HUES6 (cell line): Measurements from ENCODE around the gene MRPL53.

Experiments
- H3K27ac ChIP-seq: 2 replicates; pipeline ENCODE4 v1.7.0; 2013; ENCODE audit warnings: low read depth, mild to moderate bottlenecking, low read length, inconsistent platforms
- H3K27me3 ChIP-seq: 2 replicates; pipeline ENCODE4 v1.6.1; 2013; ENCODE audit warnings: low read length; ENCODE audit not compliant: control insufficient read depth, insufficient read depth
- H3K36me3 ChIP-seq: 2 replicates; pipeline ENCODE4 v1.6.1; 2013; ENCODE audit warnings: low read length; ENCODE audit not compliant: control insufficient read depth, insufficient read depth
- H3K4me1 ChIP-seq: 2 replicates; pipeline ENCODE4 v1.6.1; 2013; ENCODE audit warnings: low read length; ENCODE audit not compliant: control insufficient read depth, insufficient read depth
- H3K4me3 ChIP-seq: 2 replicates; pipeline ENCODE4 v1.5.1; 2013; ENCODE audit warnings: low read depth, low read length
- H3K9ac ChIP-seq: one replicate; pipeline ENCODE4 v1.6.1; 2013; ENCODE audit warnings: mild to moderate bottlenecking, low read length
- H3K9me3 ChIP-seq: 2 replicates; pipeline ENCODE4 v1.6.1; 2013; ENCODE audit warnings: low read depth, low read length; ENCODE audit not compliant: control insufficient read depth, insufficient read depth

Gene MRPL53

GRCh38 chr2:74441170-74441689, 31.2 kb downstream of the MRPL53 start:
- peak overlapping the region; percentile 81; the same call in 1 of the 2 replicates for H3K27ac ChIP-seq
- H3K4me1 ChIP-seq, result peaks cover 37% of the 10 kb centered on the region
- 0 out of 2 replicates have a peak, but pooled peaks cover 5% of the 10 kb centered on the region for H3K27me3 ChIP-seq

GRCh38 chr2:74440378-74441169, 31.9 kb downstream of the MRPL53 start:
- Histone ChIP-seq H3K9ac (peak overlapping the region; percentile 82), H3K27me3 (0 out of 2 replicates have a peak, but pooled peaks cover 5% of the 10 kb centered on the region), H3K36me3 (peaks cover 5% of the 10 kb centered on the region; the same call in 1 of the 2 replicates), H3K27ac (peak overlapping the region; percentile 81), H3K4me1 (peaks cover 37% of the 10 kb centered on the region), H3K9me3 (no peaks in the 10 kb centered on the region), H3K4me3 (peak overlapping the region; percentile 77)

More at GRCh38 chr2:74441170-74441689, 31.2 kb downstream of the MRPL53 start:
- Histone ChIP-seq H3K9me3 (no peaks in the 10 kb centered on the region), H3K4me3 (peak overlapping the region; percentile 77), H3K36me3 (0 out of 2 replicates have a peak, but pooled peaks cover 3% of the 10 kb centered on the region), H3K9ac (peak overlapping the region; percentile 82)

DNA sequence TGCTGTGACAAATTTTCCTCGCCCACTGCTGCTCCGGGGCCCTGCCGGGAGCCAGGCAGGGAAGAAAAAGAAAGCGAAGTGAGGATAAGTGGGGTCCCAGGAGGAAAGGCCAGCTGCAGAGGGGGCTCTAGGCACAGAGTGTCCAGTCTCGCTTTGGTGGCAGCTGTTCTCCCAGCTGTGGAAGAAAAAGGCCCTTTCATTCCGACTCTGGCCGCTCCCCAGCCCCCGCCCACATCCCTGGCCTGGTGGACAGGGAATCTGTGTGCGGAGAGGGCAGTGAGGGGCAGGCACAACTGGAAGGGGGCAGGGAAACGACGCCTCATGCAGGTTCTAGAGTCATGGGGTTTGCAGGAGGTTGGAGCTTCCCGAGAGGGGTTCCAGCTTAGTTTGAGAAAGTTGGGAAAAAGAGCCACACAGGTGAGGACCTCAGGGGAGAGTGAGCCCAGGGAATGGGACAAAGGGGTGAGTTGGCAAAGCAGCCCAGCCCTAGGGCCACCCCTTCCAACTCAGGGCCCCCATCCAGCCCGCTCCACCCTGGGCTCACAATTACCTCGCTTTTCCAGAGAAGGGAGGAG, 32.6 kb downstream of the MRPL53 start:
- Histone ChIP-seq H3K27ac (peak overlapping the region; percentile 81; the same call in 1 of the 2 replicates), H3K27me3 (0 out of 2 replicates have a peak, but pooled peaks cover 5% of the 10 kb centered on the region), H3K4me3 (peak overlapping the region; percentile 77), H3K36me3 (peaks cover 11% of the 10 kb centered on the region; the same call in 1 of the 2 replicates), H3K4me1 (peaks cover 37% of the 10 kb centered on the region), H3K9me3 (no peaks in the 10 kb centered on the region), H3K9ac (peak overlapping the region; percentile 82)

- H3K36me3 ChIP-seq, result peaks cover 14% of the 10 kb centered on the region; the same call in 1 of the 2 replicates
- 0 out of 2 replicates have a peak, but pooled peaks cover under 1% of the 10 kb centered on the region for H3K27me3 ChIP-seq
- H3K9me3 ChIP-seq, result no peaks in the 10 kb centered on the region
- peak overlapping the region; percentile 82 for H3K9ac ChIP-seq
- H3K27ac ChIP-seq, result peak overlapping the region; percentile 81; the same call in 1 of the 2 replicates
- peaks cover 37% of the 10 kb centered on the region for H3K4me1 ChIP-seq
- H3K4me3 ChIP-seq, result peak overlapping the region; percentile 77
Measured at GRCh38 chr2:74439373-74439772, 33.1 kb downstream of the MRPL53 start.

- no peaks in the 10 kb centered on the region for H3K9me3 ChIP-seq
- H3K4me3 ChIP-seq, result no peak overlapping the region
- H3K9ac ChIP-seq, result no peak overlapping the region
- no peaks in the 10 kb centered on the region for H3K27me3 ChIP-seq
- peaks cover 37% of the 10 kb centered on the region for H3K4me1 ChIP-seq
- H3K27ac ChIP-seq, result no peak overlapping the region
- H3K36me3 ChIP-seq, result peaks cover 14% of the 10 kb centered on the region; the same call in 1 of the 2 replicates
Measured at GRCh38 chr2:74438248-74438647, 34.2 kb downstream of the MRPL53 start.

DNA sequence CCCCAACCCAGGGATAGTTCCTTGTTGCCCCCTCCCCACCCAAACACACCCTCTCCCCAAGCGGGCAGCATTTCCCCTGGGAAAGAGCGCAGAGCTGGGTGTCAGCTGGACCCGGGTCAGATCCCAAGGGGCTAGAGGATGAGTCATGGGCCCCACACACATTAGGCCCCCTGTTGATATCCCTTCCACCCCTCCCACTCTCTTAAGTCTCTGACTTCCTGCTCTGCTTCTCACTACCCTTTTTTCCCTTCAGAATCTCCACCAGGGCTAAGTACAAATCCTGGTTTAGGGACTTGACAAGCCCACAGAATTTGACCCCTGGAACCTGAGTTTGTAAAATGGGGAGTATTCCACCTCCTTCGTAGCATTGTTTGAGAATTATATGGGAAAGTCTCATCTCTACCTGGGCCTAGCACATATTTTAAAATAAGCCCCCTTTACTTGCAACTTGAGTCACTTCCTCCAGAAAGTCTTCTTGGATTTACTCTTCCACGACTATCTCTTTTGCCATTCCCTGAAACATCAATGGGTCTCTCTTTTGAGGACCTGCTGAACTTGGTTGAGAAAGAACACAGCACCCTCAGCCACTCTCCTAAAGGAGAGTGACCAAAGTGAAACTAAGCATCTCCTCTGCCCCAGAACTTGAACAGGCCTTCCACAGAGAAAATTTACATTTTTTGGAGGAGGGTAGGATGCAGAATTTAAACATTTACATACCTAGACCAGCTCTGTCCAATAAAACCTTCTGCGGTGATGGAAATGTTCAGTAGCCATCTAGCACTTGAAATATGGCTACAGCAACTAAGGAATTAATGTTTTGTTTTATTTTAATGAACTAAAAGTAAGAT, 35.4 kb downstream of the MRPL53 start:
- peak overlapping the region; percentile 16; the same call in 1 of the 2 replicates for H3K4me3 ChIP-seq
- H3K27ac ChIP-seq, result peak overlapping the region; percentile 23; the same call in 1 of the 2 replicates
- H3K27me3 ChIP-seq, result no peaks in the 10 kb centered on the region
- H3K4me1 ChIP-seq, result peaks cover 37% of the 10 kb centered on the region
- H3K9ac ChIP-seq, result no peak overlapping the region
- H3K36me3 ChIP-seq, result peaks cover 21% of the 10 kb centered on the region
- H3K9me3 ChIP-seq, result no peaks in the 10 kb centered on the region

DNA sequence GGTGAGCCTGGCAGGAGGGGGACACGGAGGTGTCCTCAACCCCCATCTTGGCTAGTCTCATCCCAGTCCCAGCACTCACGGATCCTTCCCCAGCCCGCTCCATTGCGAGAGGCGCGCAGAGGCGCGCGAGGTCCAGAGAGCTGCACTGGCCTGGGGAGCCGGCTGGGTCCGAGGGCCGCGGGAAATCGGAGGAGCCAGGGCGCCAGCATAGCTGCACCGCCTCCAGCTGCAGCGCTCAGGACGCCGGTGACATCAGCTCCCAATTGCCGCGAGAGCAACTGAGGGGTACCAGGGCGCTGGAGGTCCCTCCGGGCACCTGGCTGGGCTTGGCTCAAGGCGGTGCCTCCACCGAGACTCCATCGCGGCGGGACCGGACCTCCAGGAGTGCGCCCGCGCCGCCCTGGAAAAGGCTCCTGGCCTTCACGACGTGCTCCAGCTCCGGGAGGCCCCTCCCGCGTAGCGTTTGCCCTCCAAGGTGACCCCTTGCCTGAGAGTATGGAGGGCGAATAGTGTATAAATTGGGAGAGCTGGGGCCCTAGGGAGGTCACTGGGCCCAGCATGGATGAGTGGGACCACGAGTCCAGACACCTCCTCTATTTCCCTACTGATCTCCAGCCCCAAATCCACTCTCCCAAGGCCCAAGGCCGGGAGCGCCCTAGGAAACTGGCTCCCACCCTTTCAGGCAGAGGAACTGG, 36.2 kb downstream of the MRPL53 start:
- no peaks in the 10 kb centered on the region for H3K9me3 ChIP-seq
- peak overlapping the region; percentile 8 for H3K9ac ChIP-seq
- H3K4me3 ChIP-seq, result peak overlapping the region; percentile 16; the same call in 1 of the 2 replicates
- H3K27ac ChIP-seq, result peak overlapping the region; percentile 23; the same call in 1 of the 2 replicates
- no peaks in the 10 kb centered on the region for H3K27me3 ChIP-seq
- H3K36me3 ChIP-seq, result peaks cover 29% of the 10 kb centered on the region
- peaks cover 37% of the 10 kb centered on the region for H3K4me1 ChIP-seq

- Histone ChIP-seq H3K27ac (no peak overlapping the region), H3K9ac (no peak overlapping the region), H3K27me3 (no peaks in the 10 kb centered on the region), H3K4me3 (no peak overlapping the region), H3K36me3 (peaks cover 81% of the 10 kb centered on the region), H3K9me3 (no peaks in the 10 kb centered on the region), H3K4me1 (no peaks in the 10 kb centered on the region)
Measured at GRCh38 chr2:74430502-74430901, 42.0 kb downstream of the MRPL53 start.

DNA sequence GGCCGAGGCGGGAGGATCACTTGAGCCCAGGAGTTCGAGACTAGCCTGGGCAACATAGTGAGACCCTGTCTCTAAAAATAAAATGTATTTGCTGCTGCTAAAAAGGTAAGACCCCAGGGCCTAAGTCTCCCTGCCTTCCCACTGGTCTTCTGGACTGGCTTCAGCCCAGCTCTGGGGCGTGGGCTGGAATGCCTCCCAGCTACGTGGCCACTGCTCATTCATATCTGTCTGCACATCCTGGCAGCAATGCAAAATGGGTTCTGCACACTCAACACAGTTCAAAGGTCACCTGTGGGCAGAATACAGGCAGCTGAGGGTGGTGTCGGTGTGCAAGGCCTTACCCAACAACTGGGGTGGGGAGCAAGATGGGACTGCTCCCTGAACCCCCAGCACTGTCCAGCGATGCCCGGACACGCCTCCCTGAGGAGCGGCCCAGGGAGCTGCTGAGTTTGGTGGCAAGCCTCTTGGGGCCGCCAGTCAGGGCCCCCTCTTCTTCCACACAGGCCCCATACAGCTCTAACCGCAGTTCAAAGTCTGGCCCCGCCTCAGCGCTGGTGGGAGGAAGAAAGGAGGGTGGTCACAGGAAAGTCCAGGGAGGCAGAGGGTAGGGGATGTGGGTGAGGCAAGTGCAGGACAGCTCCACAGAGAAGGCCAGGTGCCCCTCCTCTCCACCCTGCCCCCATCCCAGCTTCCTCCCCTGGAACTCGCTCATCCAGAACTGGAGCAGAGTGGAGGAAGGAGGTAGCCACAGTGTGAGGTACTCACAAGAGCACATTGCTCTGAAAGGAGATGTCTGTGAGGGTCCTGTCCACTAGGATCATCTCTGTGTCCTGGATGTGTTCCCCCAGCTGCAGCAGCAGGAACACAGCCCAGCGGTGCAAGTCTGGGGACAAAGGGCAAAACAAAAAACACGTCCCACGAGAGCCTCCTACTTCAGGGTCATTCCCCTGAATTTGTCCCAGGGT, 42.7 kb downstream of the MRPL53 start:
- no peak overlapping the region for H3K4me3 ChIP-seq
- H3K27me3 ChIP-seq, result no peaks in the 10 kb centered on the region
- H3K36me3 ChIP-seq, result peaks cover 81% of the 10 kb centered on the region
- no peak overlapping the region for H3K27ac ChIP-seq
- no peaks in the 10 kb centered on the region for H3K4me1 ChIP-seq
- no peaks in the 10 kb centered on the region for H3K9me3 ChIP-seq
- no peak overlapping the region for H3K9ac ChIP-seq
